Prostate gland (tissue), 2 donors: ENCODE measurements around the gene USP13. TPM values are rescaled to one million over a fixed set of nuclear protein-coding genes. Genes with fewer than 3 reads are reported as not detected.

Experiments
- DNase-seq: peaks from one replicate; pipeline ENCODE4 v3.0.0-alpha.2; 2019; ENCODE audit warnings: low spot score
- H3K27ac ChIP-seq, 2 donors: fragments of 200-600 bp; sonication (generic); 2 replicates each; pipeline ENCODE4 v1.5.1; 2017 to 2019
- H3K27me3 ChIP-seq: fragments of 200-600 bp; sonication (generic); replicated peaks from 2 replicates; pipeline ENCODE4 v1.5.1; 2019; ENCODE audit not compliant: insufficient read depth
- H3K36me3 ChIP-seq, 2 donors: fragments of 200-600 bp; sonication (generic); 1 replicate in 1 of 2; 2 replicates in 1 of 2; pipeline versions ENCODE4 v1.5.1 to v1.8.1; 2017 to 2019
- H3K4me1 ChIP-seq: fragments of 200-600 bp; sonication (generic); replicated peaks from 2 replicates; pipeline ENCODE4 v1.5.1; 2019
- H3K4me3 ChIP-seq, 2 donors: fragments of 200-600 bp; sonication (generic); 2 replicates each; pipeline ENCODE4 v1.5.1; 2017 to 2019
- H3K9me3 ChIP-seq: fragments of 200-600 bp; sonication (generic); 2 replicates; pipeline ENCODE4 v1.5.1; 2017
- POLR2A ChIP-seq: fragments of 450-650 bp; IDR thresholded peaks from one replicate; pipeline ENCODE4 v1.6.1; 2016; ENCODE audit warnings: antibody characterized with exemption, mild to moderate bottlenecking
- POLR2AphosphoS5 ChIP-seq: sonication (generic); formaldehyde crosslinking; IDR thresholded peaks from one replicate; pipeline ENCODE4 v1.6.1; 2017; ENCODE audit warnings: antibody characterized with exemption
- WGBS: methylation state at CpG from one replicate; pipeline ENCODE4 v1.1.5; 2018; 5-methylcytosine and 5-hydroxymethylcytosine counted together
- intact Hi-C: fragments of 100-400 bp; cut with DNase I; formaldehyde crosslinking; loops from one replicate; pipeline ENCODE4 v1.14.2; 2022
- total RNA-seq, 2 donors: library from RNA; depleted of rRNA; stranded (reverse); fragments of >200 nt; gene quantifications; one replicate each; pipeline ENCODE4 v1.1.0, GENCODE V29; 2016
- TF ChIP-seq, protein P1 (sequence below), 4 experiments: fragments of 200-600 bp in 2 of 4; fragments of 450-650 bp in 2 of 4; sonication (generic) in 2 of 4; IDR thresholded peaks; 1 replicate in 3 of 4; 2 replicates in 1 of 4; pipeline ENCODE4 v1.5.1; 2016 to 2019; ENCODE audit warnings: antibody characterized with exemption in 4 of 4, mild to moderate bottlenecking in 2 of 4, moderate library complexity in 2 of 4

USP13 gene
- total RNA-seq, 2 donors from 2014 or later: 11.7 to 52.6 TPM

DNA sequence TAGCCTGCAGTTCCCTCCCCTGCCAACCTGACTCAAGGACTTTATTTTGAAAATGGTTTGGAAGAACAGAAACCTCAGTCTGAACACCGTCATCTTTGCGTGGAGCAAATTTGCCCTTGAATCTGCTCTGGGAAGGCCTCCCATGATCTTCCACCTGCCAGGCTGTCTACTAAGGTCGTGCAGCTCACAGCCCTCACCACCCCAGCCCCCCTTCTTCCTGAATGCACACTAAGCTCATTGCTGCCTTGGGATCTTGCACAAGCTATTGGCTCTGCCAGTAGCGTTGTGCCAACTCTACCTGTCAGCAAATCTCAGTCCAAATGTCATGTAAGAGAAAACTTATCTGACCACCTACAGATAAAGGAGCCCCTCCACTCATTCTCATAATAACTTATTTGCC, 141.5 kb downstream of the USP13 start:
- no peak overlapping the region for H3K27ac ChIP-seq
- no peaks in the 10 kb centered on the region for H3K9me3 ChIP-seq
- WGBS: 66% methylated on average over 4 of the region's 4 CpGs
- H3K4me1 ChIP-seq: no peaks in the 10 kb centered on the region
- intact Hi-C loops: no loop called here
- no peak for DNase-seq
- H3K27me3 ChIP-seq: no peaks in the 10 kb centered on the region
- no peaks in the 10 kb centered on the region for H3K36me3 ChIP-seq
- TF ChIP-seq POLR2AphosphoS5 (no peak), POLR2A (no peak)
- TF ChIP-seq, protein P1, sequence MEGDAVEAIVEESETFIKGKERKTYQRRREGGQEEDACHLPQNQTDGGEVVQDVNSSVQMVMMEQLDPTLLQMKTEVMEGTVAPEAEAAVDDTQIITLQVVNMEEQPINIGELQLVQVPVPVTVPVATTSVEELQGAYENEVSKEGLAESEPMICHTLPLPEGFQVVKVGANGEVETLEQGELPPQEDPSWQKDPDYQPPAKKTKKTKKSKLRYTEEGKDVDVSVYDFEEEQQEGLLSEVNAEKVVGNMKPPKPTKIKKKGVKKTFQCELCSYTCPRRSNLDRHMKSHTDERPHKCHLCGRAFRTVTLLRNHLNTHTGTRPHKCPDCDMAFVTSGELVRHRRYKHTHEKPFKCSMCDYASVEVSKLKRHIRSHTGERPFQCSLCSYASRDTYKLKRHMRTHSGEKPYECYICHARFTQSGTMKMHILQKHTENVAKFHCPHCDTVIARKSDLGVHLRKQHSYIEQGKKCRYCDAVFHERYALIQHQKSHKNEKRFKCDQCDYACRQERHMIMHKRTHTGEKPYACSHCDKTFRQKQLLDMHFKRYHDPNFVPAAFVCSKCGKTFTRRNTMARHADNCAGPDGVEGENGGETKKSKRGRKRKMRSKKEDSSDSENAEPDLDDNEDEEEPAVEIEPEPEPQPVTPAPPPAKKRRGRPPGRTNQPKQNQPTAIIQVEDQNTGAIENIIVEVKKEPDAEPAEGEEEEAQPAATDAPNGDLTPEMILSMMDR (IDR thresholded peaks at IDR 0.05): no peak
- H3K4me3 ChIP-seq: no peak overlapping the region

- TF ChIP-seq, protein P1 (IDR thresholded peaks at IDR 0.05): no peak
- TF ChIP-seq POLR2AphosphoS5 (no peak), POLR2A (no peak)
- DNase-seq: no peak
These were observed 143.6 kb downstream of the USP13 start for GRCh38 chr3:179796421-179796820.

GRCh38 chr3:179797192-179797591, 144.4 kb downstream of the USP13 start:
- H3K27ac ChIP-seq: no peak overlapping the region
- WGBS: 59% methylated on average over 1 of the region's 1 CpG
- no peaks in the 10 kb centered on the region for H3K9me3 ChIP-seq
- H3K4me1 ChIP-seq: no peaks in the 10 kb centered on the region
- no peaks in the 10 kb centered on the region for H3K27me3 ChIP-seq
- H3K36me3 ChIP-seq: no peaks in the 10 kb centered on the region
- no peak for DNase-seq
- TF ChIP-seq POLR2AphosphoS5 (no peak), POLR2A (no peak)
- TF ChIP-seq, protein P1 (IDR thresholded peaks at IDR 0.05): no peak
- intact Hi-C loops: no loop called here
- no peak overlapping the region for H3K4me3 ChIP-seq

More at GRCh38 chr3:179796421-179796820, 143.6 kb downstream of the USP13 start:
- Histone ChIP-seq H3K36me3 (no peaks in the 10 kb centered on the region), H3K9me3 (no peaks in the 10 kb centered on the region), H3K4me3 (no peak overlapping the region), H3K27ac (no peak overlapping the region), H3K4me1 (no peaks in the 10 kb centered on the region), H3K27me3 (no peaks in the 10 kb centered on the region)
- intact Hi-C loops: no loop called here
- 72% methylated on average over 4 of the region's 4 CpGs for WGBS

DNA sequence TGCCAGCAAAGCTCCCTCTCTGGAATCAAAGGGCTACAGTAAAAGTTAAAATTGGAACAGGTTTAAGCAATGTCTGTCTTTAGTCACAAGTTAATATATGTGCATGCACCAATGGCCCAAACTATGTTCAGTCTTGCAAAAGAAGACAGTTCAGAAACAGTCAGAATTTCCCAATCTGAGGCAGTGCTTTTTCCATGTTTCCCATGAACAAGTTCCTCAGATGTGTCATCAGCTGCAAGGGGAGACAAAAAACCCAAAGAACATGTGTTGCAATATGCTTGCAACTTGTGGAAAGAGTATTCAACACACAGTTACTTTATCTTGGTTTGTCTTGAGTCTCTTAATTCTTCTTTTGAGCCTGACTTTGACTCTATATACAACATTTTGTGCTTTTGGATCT, 148.4 kb downstream of the USP13 start:
- intact Hi-C loops: no loop called here
- no peak overlapping the region for H3K27ac ChIP-seq
- no peaks in the 10 kb centered on the region for H3K4me1 ChIP-seq
- no peak overlapping the region for H3K4me3 ChIP-seq
- H3K9me3 ChIP-seq: no peaks in the 10 kb centered on the region
- H3K36me3 ChIP-seq: no peaks in the 10 kb centered on the region
- TF ChIP-seq, protein P1 (IDR thresholded peaks at IDR 0.05): no peak
- TF ChIP-seq POLR2A (no peak), POLR2AphosphoS5 (no peak)
- no peaks in the 10 kb centered on the region for H3K27me3 ChIP-seq
- no peak for DNase-seq

GRCh38 chr3:179801856-179802255, 149.0 kb downstream of the USP13 start:
- WGBS: 89% methylated on average over 4 of the region's 4 CpGs
- DNase-seq: no peak
- intact Hi-C loops: no loop called here

More at GRCh38 chr3:179801856-179802255, 149.0 kb downstream of the USP13 start:
- Histone ChIP-seq H3K4me1 (no peaks in the 10 kb centered on the region), H3K27me3 (no peaks in the 10 kb centered on the region), H3K4me3 (no peak overlapping the region), H3K9me3 (no peaks in the 10 kb centered on the region), H3K36me3 (no peaks in the 10 kb centered on the region), H3K27ac (no peak overlapping the region)
- TF ChIP-seq POLR2A: no peak
- TF ChIP-seq, protein P1 (IDR thresholded peaks at IDR 0.05): no peak
- TF ChIP-seq POLR2AphosphoS5: no peak
